B cell (primary cell): ENCODE measurements around the gene ZNF322.

Source experiments
- EZH2 ChIP-seq: IDR thresholded peaks from 2 replicates; pipeline ENCODE4 v1.6.1; 2012; ENCODE audit warnings: borderline replicate concordance, low read depth, mild to moderate bottlenecking, moderate library complexity, low read length; ENCODE audit not compliant: insufficient read depth, poor library complexity, severe bottlenecking
- TF ChIP-seq, protein P1 (sequence below): fragments of 200-600 bp; IDR thresholded peaks from one replicate; pipeline ENCODE4 v1.8.0; 2022; ENCODE audit warnings: antibody characterized with exemption, mild to moderate bottlenecking

DNA sequence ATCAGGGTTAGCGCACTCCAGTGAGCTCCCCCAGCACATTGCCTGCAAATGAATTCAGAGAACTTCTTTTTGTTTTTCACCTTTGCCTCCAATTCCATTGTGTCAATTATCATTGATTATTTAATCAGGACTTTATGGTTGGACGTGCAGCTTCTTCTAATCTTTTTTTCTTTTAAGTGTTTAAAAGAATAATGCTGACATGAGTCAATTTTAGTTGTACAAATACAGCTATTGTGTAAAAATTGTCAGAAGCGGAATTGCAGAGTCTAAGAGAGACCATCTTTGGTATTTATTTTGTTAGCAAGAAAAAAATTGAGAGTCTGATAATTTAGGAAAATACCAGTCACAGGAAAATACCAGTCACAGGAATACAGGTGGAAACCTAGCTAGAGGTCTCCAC lies 57.3 kb downstream of the ZNF322 start:
- TF ChIP-seq, protein P1, sequence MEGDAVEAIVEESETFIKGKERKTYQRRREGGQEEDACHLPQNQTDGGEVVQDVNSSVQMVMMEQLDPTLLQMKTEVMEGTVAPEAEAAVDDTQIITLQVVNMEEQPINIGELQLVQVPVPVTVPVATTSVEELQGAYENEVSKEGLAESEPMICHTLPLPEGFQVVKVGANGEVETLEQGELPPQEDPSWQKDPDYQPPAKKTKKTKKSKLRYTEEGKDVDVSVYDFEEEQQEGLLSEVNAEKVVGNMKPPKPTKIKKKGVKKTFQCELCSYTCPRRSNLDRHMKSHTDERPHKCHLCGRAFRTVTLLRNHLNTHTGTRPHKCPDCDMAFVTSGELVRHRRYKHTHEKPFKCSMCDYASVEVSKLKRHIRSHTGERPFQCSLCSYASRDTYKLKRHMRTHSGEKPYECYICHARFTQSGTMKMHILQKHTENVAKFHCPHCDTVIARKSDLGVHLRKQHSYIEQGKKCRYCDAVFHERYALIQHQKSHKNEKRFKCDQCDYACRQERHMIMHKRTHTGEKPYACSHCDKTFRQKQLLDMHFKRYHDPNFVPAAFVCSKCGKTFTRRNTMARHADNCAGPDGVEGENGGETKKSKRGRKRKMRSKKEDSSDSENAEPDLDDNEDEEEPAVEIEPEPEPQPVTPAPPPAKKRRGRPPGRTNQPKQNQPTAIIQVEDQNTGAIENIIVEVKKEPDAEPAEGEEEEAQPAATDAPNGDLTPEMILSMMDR: no peak
- no peak for TF ChIP-seq EZH2
